SU-DHL-6 (cell line): Measurements from ENCODE around the gene TTC32.

Experiments used
- EZH2phosphoT487 ChIP-seq: fragments of 200-600 bp; sonication (generic), shearing (Covaris generic); conservative IDR thresholded peaks from 2 replicates; pipeline ENCODE4 v1.6.1; 2018; ENCODE audit warnings: mild to moderate bottlenecking, antibody characterized with exemption, low read length, moderate library complexity, mixed read lengths
- TF ChIP-seq, protein P1 (sequence below): fragments of 200-600 bp; sonication (generic); IDR thresholded peaks from one replicate; pipeline ENCODE4 v1.5.1; 2017; ENCODE audit warnings: antibody characterized with exemption, mild to moderate bottlenecking, low read length, moderate library complexity; ENCODE audit not compliant: insufficient read depth, poor library complexity, severe bottlenecking

DNA sequence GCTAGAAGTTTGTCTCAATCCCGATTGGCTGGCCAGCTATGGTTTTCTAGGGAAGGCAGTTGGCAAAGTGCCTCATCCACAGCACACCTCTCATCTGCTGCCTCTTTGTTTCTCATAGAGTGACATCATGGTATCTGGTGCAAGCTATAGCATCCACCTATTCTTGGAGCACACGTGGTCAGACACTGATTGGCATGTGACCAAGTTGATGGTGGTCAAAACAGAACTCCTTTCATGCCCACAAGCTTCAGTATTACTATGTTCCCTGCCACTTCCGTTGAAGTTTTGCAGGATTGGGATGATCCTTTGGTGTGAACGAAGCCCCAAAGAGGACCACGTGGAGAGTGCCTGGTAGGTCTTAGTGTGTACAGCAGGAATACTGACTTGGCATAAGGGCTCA is 28.8 kb downstream of the TTC32 start:
- TF ChIP-seq, protein P1, sequence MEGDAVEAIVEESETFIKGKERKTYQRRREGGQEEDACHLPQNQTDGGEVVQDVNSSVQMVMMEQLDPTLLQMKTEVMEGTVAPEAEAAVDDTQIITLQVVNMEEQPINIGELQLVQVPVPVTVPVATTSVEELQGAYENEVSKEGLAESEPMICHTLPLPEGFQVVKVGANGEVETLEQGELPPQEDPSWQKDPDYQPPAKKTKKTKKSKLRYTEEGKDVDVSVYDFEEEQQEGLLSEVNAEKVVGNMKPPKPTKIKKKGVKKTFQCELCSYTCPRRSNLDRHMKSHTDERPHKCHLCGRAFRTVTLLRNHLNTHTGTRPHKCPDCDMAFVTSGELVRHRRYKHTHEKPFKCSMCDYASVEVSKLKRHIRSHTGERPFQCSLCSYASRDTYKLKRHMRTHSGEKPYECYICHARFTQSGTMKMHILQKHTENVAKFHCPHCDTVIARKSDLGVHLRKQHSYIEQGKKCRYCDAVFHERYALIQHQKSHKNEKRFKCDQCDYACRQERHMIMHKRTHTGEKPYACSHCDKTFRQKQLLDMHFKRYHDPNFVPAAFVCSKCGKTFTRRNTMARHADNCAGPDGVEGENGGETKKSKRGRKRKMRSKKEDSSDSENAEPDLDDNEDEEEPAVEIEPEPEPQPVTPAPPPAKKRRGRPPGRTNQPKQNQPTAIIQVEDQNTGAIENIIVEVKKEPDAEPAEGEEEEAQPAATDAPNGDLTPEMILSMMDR, result no peak
- TF ChIP-seq EZH2phosphoT487, result no peak
